ENCODE measurements around the gene PDE10A.

The PDE10A gene

GRCh38 chr6:165635965-165636364 is 27.1 kb downstream of the PDE10A start:
- no peak for TF ChIP-seq GATA2 (IDR thresholded peaks at IDR 0.05; ENCODE audit: low read depth, low read length)
- TF ChIP-seq GATA3 (IDR thresholded peaks at IDR 0.05; ENCODE audit: low read depth, low read length), result no peak

GRCh38 chr6:165634101-165634880 is 28.8 kb downstream of the PDE10A start:
- TF ChIP-seq GATA3 (IDR thresholded peaks at IDR 0.05; ENCODE audit: low read depth, low read length) (no peak), GATA2 (IDR thresholded peaks at IDR 0.05; ENCODE audit: low read depth, low read length) (no peak)

- TF ChIP-seq GATA2 (IDR thresholded peaks at IDR 0.05; ENCODE audit: low read depth, low read length) (no peak), GATA3 (IDR thresholded peaks at IDR 0.05; ENCODE audit: low read depth, low read length) (no peak)
These were observed 30.8 kb downstream of the PDE10A start for GRCh38 chr6:165632194-165632593.

GRCh38 chr6:165630544-165630953 is 32.5 kb downstream of the PDE10A start:
- TF ChIP-seq GATA3 (IDR thresholded peaks at IDR 0.05; ENCODE audit: low read depth, low read length) (no peak), GATA2 (IDR thresholded peaks at IDR 0.05; ENCODE audit: low read depth, low read length) (no peak)

GRCh38 chr6:165628955-165629354 is 34.1 kb downstream of the PDE10A start:
- TF ChIP-seq GATA2 (IDR thresholded peaks at IDR 0.05; ENCODE audit: low read depth, low read length) (no peak), GATA3 (IDR thresholded peaks at IDR 0.05; ENCODE audit: low read depth, low read length) (no peak)

GRCh38 chr6:165627366-165627765 is 35.7 kb downstream of the PDE10A start:
- TF ChIP-seq GATA2 (IDR thresholded peaks at IDR 0.05; ENCODE audit: low read depth, low read length), result peak; percentile 80
- TF ChIP-seq GATA3 (IDR thresholded peaks at IDR 0.05; ENCODE audit: low read depth, low read length), result 0 out of 2 replicates have a peak, but pooled peaks have one; percentile 38

GRCh38 chr6:165626711-165627110 is 36.3 kb downstream of the PDE10A start:
- TF ChIP-seq GATA2 (IDR thresholded peaks at IDR 0.05; ENCODE audit: low read depth, low read length) (no peak), GATA3 (IDR thresholded peaks at IDR 0.05; ENCODE audit: low read depth, low read length) (no peak)

- TF ChIP-seq GATA3 (IDR thresholded peaks at IDR 0.05; ENCODE audit: low read depth, low read length) (no peak), GATA2 (IDR thresholded peaks at IDR 0.05; ENCODE audit: low read depth, low read length) (no peak)
These were observed 38.0 kb downstream of the PDE10A start for GRCh38 chr6:165624871-165625639.

- no peak for TF ChIP-seq GATA3 (IDR thresholded peaks at IDR 0.05; ENCODE audit: low read depth, low read length)
- TF ChIP-seq GATA2 (IDR thresholded peaks at IDR 0.05; ENCODE audit: low read depth, low read length), result no peak
These were observed 41.1 kb downstream of the PDE10A start for GRCh38 chr6:165621940-165622339.

- TF ChIP-seq GATA2 (IDR thresholded peaks at IDR 0.05; ENCODE audit: low read depth, low read length) (no peak), GATA3 (IDR thresholded peaks at IDR 0.05; ENCODE audit: low read depth, low read length) (no peak)
These were observed 44.8 kb downstream of the PDE10A start for GRCh38 chr6:165618241-165618640.

- TF ChIP-seq GATA2 (IDR thresholded peaks at IDR 0.05; ENCODE audit: low read depth, low read length) (no peak), GATA3 (IDR thresholded peaks at IDR 0.05; ENCODE audit: low read depth, low read length) (no peak)
These were observed 45.5 kb downstream of the PDE10A start for GRCh38 chr6:165617528-165617927.

- no peak for TF ChIP-seq GATA2 (IDR thresholded peaks at IDR 0.05; ENCODE audit: low read depth, low read length)
These were observed 46.9 kb downstream of the PDE10A start for GRCh38 chr6:165616116-165616515.

GRCh38 chr6:165615636-165616035 is 47.4 kb downstream of the PDE10A start:
- no peak for TF ChIP-seq GATA3 (IDR thresholded peaks at IDR 0.05; ENCODE audit: low read depth, low read length)
- TF ChIP-seq GATA2 (IDR thresholded peaks at IDR 0.05; ENCODE audit: low read depth, low read length), result no peak

- TF ChIP-seq GATA3 (IDR thresholded peaks at IDR 0.05; ENCODE audit: low read depth, low read length) (no peak), GATA2 (IDR thresholded peaks at IDR 0.05; ENCODE audit: low read depth, low read length) (no peak)
These were observed 51.7 kb downstream of the PDE10A start for GRCh38 chr6:165611294-165611693.

GRCh38 chr6:165606740-165607008 is 56.4 kb downstream of the PDE10A start:
- TF ChIP-seq GATA3 (IDR thresholded peaks at IDR 0.05; ENCODE audit: low read depth, low read length) (no peak), GATA2 (IDR thresholded peaks at IDR 0.05; ENCODE audit: low read depth, low read length) (no peak)

All from SH-SY5Y (cell line).